ENCODE results near the gene KCNJ12.
"Not testable (repeated sequence)": the region's sequence is repeated elsewhere in the genome, so short reads cannot be mapped to it uniquely, and the experiment has no call there.

KCNJ12 gene

DNA sequence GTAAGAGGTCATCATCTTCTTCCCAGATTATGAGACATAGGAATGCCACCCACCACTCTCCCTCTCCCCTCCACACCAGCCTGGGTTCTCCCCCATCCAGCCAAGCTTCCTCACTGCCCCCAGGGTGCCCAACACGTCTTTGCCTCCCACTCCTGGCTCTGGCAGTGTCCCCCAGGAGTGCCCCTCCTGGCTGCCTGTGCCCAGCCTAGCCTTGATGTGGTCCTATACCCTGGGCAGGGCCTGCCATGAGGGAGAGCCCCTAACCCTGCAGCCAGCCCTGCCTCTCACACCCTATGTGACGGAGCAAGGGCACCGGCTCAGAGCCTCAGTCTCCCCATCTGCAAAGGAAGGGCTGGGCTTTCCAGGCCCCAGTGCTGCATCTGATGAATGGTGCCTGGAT, 33.8 kb downstream of the KCNJ12 start:
- not testable (repeated sequence) for DNase-seq

DNA sequence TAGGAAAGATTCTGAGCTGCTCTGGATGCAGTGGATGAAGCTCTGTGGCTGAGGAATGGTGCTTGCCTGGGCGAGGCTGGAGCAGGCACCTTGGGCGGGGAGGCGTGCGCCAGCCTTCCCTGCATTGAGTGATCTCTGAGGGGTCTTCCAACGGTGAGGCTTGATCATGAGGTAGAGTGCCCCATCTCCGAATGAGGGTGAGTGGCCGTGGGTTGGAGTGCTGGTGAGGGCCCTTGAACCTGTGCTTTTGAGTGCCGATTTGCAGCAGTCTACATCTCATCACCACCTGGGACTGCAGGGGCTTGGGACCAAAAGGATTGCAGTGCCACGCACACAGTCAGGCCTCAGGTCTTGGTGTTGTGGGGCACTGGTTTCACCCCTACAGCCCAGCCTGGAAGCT, 34.2 kb downstream of the KCNJ12 start:
- not testable (repeated sequence) for DNase-seq

DNA sequence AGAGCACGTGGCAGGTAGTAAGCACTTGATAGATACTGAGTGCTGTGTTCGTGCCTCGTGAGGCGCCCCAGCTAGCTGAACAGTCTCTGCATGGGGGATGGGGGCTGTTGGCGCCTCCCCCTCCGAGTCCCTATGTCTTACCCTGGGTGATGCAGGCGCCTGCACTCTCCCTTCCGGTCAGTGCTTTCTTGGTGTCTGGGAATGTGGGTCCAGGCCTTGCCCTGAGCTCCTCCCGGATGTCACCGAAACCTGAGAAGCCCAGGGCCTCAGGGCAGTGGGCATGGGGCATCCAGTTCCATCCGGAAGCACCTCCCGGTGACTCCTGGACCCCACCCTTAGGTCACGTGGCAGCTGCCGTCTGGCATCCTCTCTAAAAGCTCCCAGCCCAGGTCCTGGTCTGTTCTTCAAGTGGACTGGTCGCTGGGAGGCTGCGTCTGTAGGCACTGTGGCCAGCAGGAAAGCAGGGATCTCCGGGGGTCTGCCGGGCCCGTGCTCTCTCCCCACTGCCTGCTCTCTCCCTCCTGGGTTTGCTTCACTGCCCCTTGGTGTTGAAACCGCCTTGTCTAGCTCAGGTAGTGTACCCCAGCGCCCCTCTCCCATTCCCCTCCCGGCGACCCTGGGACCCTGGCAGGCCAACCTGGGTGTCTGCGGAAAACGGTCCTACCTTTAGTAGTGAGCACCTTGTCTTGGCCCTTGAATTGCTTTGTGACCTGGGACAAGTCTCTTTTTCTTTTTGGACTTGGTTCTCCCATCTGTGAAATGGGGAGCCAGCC, 34.9 kb downstream of the KCNJ12 start:
- DNase-seq: not testable (repeated sequence)

DNA sequence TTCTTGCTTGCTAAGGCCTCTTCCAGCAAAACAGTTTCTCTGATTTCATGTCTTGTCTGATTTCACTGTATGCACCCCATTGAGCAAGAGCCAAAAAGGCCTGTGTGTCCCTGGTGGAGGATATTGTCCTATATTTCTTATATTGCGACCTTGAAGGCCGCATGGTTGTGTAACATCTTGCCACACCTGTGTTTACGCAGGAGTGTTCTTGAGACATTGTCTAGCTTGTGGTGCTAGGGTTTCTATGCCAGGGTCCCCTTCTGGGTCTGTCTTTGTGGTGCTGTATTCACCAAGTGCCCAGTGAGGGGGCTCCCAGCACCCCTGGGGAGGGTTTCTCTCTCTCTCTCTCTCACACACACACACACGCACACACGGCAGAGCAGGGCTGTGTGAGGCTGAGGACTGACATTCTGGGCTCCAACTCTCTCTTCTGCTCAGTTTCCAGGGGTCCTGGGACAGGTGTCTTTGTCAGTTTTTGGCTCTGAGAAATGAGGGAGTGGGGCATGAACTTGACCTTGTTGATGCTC, 35.6 kb downstream of the KCNJ12 start:
- not testable (repeated sequence) for DNase-seq

DNA sequence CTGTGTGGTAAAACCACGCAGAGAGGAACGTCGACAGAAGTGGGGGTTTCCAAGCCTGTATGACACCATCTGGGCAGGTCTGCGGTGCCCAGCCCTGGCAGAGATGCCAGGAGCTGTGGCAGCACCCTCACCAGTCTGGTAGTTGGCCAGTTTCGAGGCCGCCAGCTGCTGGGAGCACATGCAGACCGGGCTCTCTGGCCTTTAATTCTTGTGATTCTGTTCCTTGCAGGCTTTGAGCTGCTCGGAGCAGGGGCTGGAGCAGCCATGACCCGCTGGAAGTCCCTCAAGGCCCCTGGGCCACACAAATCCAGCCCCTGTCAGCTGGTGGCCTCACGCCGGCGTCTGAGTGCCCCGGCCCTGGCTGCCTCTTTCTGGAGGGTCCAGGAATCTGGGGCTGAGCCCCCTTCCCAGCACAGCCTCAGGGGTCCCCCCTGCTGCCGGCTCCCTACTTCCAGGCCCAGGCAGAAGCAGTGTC, 36.1 kb downstream of the KCNJ12 start:
- DNase-seq: not testable (repeated sequence)

DNA sequence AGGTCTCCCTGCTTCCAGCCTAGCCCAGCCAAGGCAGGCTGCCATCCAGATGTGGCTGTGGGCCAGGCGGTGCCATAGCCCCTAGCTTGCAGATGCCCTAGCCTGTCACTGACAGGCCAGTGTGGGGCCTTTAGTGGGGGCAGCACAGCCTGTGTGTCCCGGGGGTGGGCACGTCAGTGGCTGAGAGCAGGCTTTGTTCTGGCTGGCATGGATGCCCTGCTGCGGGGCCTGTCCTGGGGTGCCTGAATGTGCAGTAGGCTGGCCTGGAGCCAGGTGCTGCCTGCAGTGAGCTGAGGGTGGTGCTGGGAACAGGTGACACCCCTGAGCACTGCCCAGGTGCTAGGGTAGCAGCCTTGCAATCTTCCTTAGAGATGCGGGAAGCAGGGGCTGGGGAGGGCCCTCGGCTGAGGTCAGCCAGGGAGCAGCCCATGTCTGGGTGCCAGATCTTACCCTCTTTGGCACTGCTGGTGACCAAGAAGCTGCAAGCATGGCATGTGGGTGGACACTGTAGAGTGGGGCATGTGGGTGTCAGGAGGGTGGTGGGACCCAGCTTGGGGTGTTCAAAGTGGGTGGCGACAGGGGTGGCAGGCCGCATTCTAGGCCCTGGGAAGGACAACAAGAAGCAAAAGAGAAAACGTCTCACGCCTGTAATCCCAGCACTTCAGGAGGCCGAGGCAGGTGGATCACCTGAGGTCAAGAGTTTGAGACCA, 37.6 kb downstream of the KCNJ12 start:
- not testable (repeated sequence) for DNase-seq

DNA sequence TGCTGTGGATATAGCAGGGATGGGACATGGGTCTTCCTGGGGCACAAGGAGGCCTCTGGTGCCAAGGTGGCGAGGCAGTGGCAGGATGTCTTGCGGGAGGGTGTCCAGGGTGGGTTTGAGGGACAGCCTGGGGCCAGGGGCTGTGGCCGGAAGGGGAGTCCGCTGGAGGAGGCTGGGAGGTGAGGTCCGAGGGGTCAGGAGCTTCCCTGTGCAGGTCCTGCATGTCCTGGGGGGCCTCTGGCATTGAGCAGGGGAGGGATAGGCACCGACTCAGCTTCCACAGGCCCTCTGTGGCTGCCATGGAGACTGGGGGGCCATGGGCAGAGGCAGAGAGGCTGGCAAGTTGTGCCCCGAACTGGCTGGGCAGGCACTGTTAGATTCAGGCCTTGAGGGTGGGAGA, 38.5 kb downstream of the KCNJ12 start:
- not testable (repeated sequence) for DNase-seq

DNA sequence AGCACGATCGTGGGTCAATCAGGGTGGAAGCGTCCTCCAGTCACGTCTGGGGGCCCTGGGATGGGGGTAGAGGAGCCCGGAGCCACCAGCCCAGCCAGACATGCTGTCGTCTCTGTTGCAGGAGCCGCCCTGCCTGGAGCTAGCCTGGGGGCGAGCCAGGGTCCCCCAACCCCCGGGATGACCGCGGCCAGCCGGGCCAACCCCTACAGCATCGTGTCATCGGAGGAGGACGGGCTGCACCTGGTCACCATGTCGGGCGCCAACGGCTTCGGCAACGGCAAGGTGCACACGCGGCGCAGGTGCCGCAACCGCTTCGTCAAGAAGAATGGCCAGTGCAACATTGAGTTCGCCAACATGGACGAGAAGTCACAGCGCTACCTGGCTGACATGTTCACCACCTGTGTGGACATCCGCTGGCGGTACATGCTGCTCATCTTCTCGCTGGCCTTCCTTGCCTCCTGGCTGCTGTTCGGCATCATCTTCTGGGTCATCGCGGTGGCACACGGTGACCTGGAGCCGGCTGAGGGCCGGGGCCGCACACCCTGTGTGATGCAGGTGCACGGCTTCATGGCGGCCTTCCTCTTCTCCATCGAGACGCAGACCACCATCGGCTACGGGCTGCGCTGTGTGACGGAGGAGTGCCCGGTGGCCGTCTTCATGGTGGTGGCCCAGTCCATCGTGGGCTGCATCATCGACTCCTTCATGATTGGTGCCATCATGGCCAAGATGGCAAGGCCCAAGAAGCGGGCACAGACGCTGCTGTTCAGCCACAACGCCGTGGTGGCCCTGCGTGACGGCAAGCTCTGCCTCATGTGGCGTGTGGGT, 39.2 kb downstream of the KCNJ12 start:
- peak; percentile 12 for DNase-seq

DNA sequence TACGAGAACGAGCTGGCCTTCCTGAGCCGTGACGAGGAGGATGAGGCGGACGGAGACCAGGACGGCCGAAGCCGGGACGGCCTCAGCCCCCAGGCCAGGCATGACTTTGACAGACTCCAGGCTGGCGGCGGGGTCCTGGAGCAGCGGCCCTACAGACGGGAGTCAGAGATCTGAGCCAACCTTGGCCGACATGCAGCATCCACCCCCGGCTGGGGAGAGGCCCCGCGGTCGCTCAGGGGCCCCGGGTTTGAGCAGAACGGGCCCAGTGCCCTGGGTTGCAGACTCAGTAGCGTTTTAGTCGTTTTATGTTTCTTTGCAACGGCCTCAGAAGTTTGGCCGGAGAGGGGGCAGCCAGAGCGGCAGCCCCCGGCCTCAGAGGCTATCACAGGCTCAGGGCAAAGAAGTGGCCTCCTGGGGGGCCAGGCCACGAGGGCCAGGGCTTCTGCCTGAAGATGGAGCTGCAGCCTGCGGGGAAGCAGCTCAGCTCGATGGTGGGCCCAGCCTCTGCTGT, 40.4 kb downstream of the KCNJ12 start:
- DNase-seq: peak; percentile 13

DNA sequence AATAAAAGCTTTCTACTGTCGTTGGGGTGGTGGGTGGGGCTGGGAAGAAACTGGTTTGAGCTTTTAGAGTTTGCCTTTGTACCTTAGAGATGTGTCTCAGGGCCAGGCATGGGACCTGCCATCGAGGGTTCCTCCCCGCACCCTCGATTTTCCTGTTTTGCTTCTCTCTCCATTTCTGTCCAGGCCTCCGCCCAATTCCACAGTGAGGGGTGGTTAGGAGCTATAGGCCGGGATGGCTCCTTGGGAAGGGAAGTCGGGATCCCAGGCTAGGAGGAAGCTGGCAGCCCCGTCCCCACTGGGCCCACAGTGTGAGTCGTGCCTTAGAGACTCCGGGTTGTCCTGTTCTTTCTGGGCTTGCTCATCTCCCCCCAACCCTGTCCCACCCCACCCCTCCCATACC, 41.2 kb downstream of the KCNJ12 start:
- not testable (repeated sequence) for DNase-seq

DNA sequence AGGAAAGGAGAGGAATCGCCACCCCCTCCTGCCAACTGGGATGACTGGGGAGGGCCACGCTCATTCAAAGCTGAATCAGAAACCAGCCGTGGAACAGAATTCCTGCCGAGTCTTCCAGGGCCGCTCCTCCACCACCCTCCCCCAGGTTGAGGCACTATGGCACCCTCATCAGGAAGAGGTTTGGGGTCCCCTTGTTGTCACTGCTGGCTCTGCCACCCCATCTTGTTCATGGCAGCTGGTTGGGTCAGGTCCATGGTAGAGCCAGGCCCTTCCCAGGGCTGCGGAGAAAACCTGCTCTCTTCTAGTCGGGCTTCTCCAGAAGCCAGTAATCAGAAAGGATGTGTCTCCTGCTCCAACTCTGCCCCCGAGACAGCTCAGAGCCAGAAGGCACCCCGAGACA, 41.8 kb downstream of the KCNJ12 start:
- DNase-seq: no peak

DNA sequence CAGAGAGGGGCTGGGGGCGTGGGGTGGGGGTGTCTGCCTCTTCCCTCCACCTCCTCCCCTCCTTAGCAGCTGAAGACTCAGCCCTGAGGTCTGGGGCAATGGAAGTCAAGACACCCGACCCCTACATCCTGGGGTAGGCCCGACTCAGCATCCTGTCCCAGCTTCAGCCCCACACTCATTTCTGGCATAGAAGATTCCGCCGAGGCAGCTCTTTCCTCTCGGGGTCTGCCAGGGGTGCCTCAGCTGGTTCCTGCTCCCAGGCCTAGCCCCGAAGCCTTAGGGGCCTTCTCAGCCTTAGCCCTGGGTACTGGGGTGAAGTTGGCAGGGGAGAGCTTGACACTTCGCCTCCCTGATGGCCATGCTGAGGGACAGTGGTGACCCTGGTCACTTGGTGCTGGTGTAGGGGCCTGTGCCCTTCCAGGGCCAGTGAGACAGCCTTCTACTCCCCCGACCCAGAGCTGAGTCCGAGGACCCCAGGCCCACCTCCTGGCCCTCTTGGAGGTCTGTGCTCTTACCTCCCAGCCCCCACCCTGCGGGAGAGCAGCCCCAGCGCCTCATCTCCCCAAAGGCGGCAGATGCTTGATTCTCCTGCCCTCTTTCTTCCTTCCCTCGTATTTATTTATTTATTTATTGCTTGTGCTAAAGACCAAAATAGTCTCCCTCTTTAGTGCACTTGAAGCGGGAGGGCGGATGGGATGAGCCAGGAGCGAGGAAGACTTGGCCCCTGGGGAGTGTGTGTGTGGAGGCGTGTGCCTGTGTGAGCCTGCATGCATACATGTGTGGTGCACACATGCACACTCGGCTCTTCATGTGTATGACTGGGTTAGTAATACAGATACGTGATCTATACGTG, 42.5 kb downstream of the KCNJ12 start:
- DNase-seq: no peak

DNA sequence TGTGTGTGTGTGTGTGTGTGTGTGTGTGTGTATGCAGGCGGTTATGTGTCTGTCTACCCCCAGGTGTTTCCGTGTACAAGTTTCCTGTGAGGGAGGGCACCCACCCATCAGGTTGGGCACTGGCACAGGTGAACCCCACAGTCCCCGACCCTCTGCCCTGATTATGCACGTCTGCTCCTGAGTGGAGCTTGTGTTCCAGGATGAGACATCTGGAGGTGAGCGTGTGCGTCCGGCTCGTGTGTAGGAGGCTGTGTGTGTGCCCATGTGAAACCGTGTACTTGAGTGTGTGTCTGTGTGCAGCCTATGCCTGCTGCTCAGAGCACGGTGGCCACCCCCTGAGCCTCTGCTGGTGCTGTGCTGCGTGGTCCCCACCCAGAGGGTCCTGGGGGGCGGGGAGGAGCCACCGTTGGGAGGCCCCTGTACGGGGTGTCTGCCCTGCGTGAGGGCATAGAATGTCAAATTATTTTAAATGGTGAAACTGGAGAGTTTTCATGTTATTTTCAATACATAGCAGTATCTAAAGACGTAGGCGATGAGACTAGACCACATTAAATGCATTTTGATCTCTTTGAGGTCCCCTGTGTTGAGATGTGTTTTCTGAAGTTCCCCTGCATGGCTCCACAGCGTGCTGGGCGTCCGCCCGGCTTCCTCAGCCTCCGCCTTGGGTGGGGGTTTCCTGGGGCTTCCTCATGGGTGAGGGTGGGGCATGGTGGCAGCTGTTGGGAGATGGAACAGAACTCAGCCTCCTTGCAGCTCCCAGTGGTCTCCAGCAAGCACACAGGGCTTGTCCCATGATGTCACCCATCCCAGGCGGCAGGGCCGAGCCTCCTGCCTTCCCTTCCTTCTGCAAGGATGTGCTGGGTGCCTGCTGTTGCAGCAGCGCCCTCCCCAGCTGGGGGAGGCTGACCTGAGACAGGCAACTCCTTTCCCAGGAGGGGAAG, 43.4 kb downstream of the KCNJ12 start:
- peak; percentile 68 for DNase-seq

DNA sequence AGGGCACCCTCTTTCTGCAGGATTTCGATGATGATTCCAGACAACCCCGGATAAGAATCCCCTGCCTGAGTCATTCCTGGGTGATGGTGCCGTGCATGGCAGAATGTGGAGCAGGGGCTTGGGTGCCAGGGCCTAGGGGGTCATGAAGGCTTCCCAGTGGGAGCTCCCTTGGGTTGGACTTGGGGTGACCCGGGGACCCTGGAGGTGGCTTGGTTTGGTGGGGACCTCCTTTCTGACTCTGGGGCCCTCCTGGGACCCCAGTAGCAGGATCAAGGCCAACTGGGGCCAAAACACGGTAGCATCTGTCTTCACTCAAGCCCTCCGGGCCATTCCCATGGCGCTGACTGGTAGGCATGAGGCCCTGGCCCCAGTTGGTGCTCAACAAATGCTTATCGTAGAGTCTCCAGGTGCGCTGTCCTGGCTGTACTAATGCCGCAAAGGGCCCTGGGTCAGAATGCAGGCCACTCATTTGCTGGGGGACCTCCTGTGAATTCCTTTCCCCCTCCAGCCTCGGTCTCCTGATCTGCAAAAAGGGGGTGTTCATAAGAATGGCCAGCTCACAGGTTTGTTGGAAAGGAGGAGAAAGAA, 44.4 kb downstream of the KCNJ12 start:
- DNase-seq: not testable (repeated sequence)

DNA sequence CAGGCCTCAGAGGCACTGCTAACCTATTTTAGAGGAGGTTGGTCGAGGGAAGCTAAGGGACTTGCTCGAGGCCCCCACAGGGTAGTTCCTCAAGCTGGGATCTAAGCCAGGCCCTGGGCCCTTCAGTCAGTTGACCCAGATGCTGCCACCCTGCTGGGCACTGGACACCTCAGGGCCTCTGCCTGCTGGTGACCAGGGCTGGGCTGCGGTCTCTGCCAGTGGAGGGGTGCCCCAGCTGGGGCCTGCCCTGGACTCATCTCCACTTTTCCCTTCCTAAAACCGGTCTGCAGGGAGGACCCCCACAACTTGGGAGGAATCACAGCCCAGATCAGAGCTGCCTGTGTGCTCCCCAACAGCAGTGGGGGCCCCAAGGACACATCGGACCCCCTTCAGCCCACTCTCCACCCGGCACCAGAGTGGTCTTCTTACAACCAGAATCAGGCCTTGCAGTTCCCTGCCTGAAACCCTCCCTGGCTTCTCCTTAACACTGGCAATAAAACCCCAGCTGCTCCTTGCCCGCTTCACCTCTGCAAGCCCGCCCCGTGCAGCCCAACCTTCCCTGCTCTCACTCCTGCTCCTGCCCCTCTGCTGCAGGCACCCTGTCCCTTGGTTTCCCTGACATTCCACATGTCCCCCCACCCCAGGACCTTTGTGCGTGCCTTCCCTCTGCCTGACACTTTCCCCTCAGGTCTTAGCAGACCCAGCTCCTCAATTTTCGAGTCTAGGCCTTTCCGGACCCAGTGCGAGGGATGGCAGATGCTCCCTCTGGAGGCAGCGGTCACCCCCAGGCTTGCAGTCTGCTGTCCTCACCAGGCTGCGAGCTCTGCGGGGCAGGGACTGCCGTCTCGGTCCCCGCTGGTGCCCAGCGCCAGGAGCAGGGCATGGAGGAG, 45.5 kb downstream of the KCNJ12 start:
- DNase-seq: not testable (repeated sequence)

DNA sequence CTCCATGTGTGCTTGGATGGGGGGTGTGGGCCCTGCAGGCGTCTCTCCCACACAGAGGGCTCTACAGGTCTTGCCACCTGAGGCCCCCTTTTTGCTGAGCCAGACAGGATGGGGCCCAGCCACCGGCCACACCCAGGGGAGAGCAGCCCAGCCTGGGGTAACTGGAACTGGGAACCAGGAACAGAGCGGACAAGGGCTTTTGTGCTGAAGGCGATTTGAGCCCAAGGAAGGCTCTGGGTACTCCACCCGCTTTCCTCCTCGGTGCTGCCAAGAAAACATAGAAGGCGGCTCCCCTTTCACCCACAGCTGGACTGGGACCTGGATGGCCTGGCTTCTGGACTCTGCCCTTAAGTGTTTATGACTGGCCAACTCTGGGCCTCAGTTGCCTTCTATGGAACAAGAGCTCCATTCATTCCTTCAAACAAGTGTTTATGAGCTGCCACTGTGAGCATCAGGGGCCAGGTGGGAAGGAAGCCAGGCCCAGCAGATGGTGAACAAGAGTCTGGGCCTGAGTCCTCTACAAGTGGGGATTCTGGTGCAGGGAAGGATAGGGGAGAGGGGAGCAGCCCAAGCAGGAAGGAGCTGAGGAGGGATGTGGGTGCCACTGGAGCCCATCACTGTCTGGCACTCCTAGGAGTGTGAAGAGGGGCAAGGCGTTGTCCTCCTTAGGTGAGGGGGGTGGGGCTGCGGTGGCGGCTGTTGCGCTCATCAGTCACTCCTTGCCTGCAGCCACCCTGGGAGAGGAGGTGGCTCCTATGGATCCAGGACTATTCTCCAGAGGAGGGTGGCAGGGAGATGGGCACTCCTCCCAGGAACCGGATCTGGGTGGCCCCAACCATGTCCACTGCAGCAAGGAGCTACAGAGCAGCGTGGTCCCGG, 46.4 kb downstream of the KCNJ12 start:
- DNase-seq: not testable (repeated sequence)

DNA sequence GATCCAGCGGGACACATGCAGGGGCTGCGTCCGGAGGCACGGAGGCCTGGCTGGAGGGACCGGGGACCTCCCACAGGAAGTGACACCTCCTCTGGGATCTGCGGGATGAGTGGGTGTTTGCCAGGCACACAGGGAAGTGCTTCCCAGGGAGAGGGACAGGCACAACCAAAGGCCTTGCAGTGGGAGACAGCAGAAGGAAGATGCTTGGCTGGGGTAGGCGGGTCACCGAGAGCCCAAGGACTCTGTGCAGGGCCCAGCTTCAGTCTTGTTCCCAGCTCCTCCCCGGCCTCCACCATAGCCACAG, 47.0 kb downstream of the KCNJ12 start:
- not testable (repeated sequence) for DNase-seq

DNA sequence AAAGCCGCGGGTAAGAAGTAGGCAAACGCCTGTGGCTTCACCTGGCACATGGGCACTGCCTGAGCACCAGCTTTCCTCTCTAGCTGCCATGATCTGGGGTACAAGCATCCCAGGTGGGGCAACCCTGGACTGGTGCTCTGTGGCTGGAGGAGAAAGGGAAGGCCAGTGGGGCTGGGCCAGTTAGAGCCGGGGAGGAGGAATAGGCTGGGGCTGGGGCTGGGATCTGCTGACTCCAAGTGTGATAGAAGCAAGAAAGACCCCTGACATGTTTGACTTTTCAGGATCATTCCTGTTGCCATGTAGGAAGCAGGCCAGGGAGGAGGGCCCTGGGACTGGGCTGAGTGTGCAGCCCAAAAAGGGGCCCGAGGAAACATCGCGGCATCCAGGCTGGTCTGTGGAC, 48.5 kb downstream of the KCNJ12 start:
- DNase-seq: not testable (repeated sequence)

All from activated T-cell treated with anti-CD3 and anti-CD28 coated beads, Interleukin-2, amount 50 U/mL, for 1 hour (primary cell).